HUES6 (cell line): Measurements from ENCODE around the gene FGF14.

Source experiments
- H3K27ac ChIP-seq: 2 replicates; pipeline ENCODE4 v1.7.0; 2013; ENCODE audit warnings: low read depth, mild to moderate bottlenecking, low read length, inconsistent platforms
- H3K27me3 ChIP-seq: 2 replicates; pipeline ENCODE4 v1.6.1; 2013; ENCODE audit warnings: low read length; ENCODE audit not compliant: control insufficient read depth, insufficient read depth
- H3K36me3 ChIP-seq: 2 replicates; pipeline ENCODE4 v1.6.1; 2013; ENCODE audit warnings: low read length; ENCODE audit not compliant: control insufficient read depth, insufficient read depth
- H3K4me1 ChIP-seq: 2 replicates; pipeline ENCODE4 v1.6.1; 2013; ENCODE audit warnings: low read length; ENCODE audit not compliant: control insufficient read depth, insufficient read depth
- H3K4me3 ChIP-seq: 2 replicates; pipeline ENCODE4 v1.5.1; 2013; ENCODE audit warnings: low read depth, low read length
- H3K9ac ChIP-seq: one replicate; pipeline ENCODE4 v1.6.1; 2013; ENCODE audit warnings: mild to moderate bottlenecking, low read length
- H3K9me3 ChIP-seq: 2 replicates; pipeline ENCODE4 v1.6.1; 2013; ENCODE audit warnings: low read depth, low read length; ENCODE audit not compliant: control insufficient read depth, insufficient read depth

Gene FGF14

DNA sequence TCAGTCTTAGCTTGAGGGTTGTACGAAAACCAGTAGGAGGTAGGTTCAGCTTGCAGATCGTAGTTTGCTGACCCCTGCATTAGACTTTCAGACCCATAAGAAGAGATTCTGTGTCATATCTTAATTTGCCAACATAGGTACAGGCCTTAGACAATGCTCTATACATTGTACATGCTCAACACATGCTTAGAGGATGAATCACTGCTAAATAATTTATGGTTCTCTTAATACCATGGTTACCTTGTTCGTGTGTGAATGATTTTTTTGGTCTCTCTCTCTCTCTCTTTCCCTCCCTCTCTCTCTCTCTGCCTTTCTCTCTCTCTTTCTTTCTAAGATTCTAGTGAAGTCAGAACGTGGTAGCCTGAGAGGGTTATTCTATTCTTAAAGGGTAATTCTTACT, 112.2 kb downstream of the FGF14 start:
- Histone ChIP-seq H3K9me3 (no peaks in the 10 kb centered on the region), H3K9ac (no peak overlapping the region), H3K36me3 (no peaks in the 10 kb centered on the region), H3K4me1 (0 out of 2 replicates have a peak, but pooled peaks cover 3% of the 10 kb centered on the region), H3K27ac (no peak overlapping the region), H3K4me3 (no peak overlapping the region), H3K27me3 (no peaks in the 10 kb centered on the region)

DNA sequence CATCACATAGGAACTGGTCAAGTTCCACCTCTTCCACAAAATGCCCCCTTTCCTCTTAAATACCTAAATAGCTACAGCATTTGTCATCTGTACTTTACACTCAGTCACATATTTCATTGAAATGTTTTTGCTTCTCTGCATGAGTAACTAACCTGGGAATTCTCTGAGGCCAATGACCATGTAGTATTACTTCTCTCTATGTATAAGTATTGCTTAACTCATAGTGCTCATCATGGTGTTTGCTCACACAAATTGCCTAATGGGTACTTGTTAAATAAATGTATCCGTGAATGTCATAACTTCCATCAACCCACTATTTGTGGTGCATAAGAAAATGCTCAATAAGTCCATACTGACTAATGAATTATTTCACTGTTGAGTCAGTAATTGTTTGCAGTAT, 115.5 kb downstream of the FGF14 start:
- no peak overlapping the region for H3K27ac ChIP-seq
- H3K9ac ChIP-seq: no peak overlapping the region

DNA sequence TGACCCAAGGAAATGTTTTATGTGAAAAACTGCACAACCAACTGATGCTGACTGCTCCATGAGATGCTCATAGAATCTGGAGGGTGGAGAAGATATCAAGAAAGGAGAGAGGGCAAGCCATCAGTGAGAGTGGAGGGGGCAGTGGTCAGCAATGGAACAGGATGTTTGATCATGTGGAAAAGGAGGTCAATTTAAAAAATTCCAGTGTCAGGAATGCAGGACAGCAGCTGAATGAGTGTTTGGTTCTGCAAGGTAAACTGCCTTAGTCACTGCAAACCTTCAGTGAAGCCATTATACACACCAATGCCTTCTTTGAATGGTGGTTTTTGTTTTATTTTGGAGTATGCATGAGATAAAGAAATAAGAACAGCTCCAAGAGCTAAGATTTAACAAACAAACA, 121.5 kb downstream of the FGF14 start:
- no peaks in the 10 kb centered on the region for H3K4me1 ChIP-seq
- no peaks in the 10 kb centered on the region for H3K27me3 ChIP-seq
- H3K9ac ChIP-seq: no peak overlapping the region
- H3K27ac ChIP-seq: no peak overlapping the region
- no peaks in the 10 kb centered on the region for H3K36me3 ChIP-seq
- H3K9me3 ChIP-seq: no peaks in the 10 kb centered on the region
- no peak overlapping the region for H3K4me3 ChIP-seq

More for the DNA sequence above, 115.5 kb downstream of the FGF14 start:
- H3K27me3 ChIP-seq: no peaks in the 10 kb centered on the region
- H3K36me3 ChIP-seq: no peaks in the 10 kb centered on the region
- H3K9me3 ChIP-seq: no peaks in the 10 kb centered on the region
- H3K4me1 ChIP-seq: no peaks in the 10 kb centered on the region
- H3K4me3 ChIP-seq: no peak overlapping the region

DNA sequence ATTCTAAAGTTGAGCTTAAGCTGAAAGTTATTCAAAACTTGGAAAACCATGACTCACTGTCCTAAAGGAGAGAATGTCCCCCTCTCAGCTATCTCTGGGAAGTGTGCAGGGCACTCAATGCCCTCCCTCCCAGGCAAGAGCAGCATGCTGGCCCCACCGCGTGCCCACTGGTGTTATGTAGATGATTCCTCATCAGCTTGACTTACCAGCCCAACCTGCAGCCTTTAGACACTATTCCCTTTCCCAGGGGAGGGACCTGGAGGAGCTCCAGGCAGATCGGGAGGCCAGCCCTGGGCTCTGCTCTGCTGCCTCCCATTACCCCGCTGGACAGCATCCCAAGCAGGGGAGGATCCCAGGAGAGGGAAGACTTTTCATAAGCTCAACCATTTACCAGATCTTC, 124.6 kb downstream of the FGF14 start:
- Histone ChIP-seq H3K9ac (no peak overlapping the region), H3K4me1 (no peaks in the 10 kb centered on the region), H3K36me3 (no peaks in the 10 kb centered on the region), H3K27ac (no peak overlapping the region), H3K4me3 (no peak overlapping the region), H3K9me3 (no peaks in the 10 kb centered on the region), H3K27me3 (no peaks in the 10 kb centered on the region)

DNA sequence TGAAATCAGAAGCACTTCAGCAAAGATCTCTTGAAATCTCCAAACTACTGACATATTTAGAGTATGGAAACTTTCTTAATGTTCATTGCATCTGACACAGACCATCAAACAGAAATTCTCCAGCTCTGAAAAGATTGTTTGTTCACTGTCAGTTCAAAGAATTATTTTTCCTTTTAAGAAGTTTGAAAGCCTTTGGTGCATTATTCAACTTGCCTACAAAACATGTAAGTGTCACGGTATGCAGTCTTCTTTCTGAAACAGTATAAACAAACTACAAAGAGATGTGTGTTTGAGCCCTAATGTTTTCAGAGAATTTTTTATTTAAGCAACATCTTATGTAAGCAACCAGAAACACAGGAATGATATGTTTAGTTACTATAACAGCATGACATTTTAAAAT, 125.4 kb downstream of the FGF14 start:
- Histone ChIP-seq H3K36me3 (no peaks in the 10 kb centered on the region), H3K9ac (no peak overlapping the region), H3K9me3 (no peaks in the 10 kb centered on the region), H3K4me3 (no peak overlapping the region), H3K27ac (no peak overlapping the region), H3K27me3 (no peaks in the 10 kb centered on the region), H3K4me1 (no peaks in the 10 kb centered on the region)

DNA sequence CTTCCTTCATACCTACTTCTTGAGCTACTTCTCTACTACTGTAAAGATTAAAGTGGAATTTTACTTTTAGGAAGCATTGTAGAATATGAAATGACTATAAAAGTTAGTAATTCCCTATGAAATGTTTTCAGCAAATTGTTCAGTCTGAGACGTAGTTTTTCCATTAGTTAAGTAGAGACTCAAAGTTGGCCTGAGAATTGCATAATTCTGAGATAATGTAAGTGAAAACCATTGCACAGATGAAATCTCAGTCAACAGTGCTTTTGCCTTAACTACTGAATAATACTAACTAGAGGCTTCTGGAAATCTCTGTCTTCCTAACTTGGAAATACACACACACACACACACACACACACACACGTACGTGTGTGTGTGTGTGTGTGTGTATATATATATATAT, 125.9 kb downstream of the FGF14 start:
- Histone ChIP-seq H3K36me3 (no peaks in the 10 kb centered on the region), H3K27me3 (no peaks in the 10 kb centered on the region), H3K4me3 (no peak overlapping the region), H3K4me1 (no peaks in the 10 kb centered on the region), H3K27ac (no peak overlapping the region), H3K9ac (no peak overlapping the region), H3K9me3 (no peaks in the 10 kb centered on the region)

DNA sequence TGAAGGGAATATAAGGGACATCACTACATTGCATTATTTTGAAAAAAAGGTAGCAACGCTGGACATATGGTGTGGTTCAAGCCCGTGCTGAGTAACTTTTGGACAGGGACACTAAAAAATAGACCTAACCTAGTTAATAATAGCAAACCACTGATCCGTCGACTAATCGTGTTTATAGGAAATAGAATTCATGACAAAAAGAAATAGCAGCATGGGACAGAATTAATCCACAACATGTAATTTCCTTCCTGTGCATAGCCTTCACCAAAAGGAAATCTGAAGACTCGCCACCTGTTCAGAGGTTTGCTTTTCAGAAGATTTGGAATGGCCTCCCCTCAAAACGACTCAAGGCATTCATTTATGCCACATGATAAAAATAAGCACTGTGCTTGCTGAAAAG, 128.7 kb downstream of the FGF14 start:
- Histone ChIP-seq H3K9ac (no peak overlapping the region), H3K27me3 (no peaks in the 10 kb centered on the region), H3K36me3 (no peaks in the 10 kb centered on the region), H3K27ac (no peak overlapping the region), H3K4me3 (no peak overlapping the region), H3K9me3 (no peaks in the 10 kb centered on the region), H3K4me1 (no peaks in the 10 kb centered on the region)

DNA sequence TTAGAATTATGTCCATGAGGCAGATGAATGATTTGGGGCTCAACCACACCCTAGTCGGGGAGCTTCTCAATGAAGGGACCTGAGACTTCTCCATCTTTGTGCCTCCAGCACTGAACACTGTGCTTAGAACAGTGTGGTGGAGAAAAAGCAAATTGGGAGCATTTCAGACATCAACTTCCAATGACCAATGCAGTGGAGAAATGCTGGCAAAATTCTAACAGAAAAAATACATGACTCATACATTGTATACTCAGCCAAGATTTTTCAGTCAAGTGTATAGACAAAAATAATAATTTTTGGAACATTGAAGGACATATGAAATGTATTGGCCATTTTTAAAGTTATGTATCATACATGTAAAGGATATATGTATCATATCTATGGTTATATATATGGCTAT, 134.7 kb downstream of the FGF14 start:
- Histone ChIP-seq H3K27me3 (no peaks in the 10 kb centered on the region), H3K9ac (no peak overlapping the region), H3K27ac (no peak overlapping the region), H3K4me1 (no peaks in the 10 kb centered on the region), H3K4me3 (no peak overlapping the region), H3K9me3 (no peaks in the 10 kb centered on the region), H3K36me3 (no peaks in the 10 kb centered on the region)

DNA sequence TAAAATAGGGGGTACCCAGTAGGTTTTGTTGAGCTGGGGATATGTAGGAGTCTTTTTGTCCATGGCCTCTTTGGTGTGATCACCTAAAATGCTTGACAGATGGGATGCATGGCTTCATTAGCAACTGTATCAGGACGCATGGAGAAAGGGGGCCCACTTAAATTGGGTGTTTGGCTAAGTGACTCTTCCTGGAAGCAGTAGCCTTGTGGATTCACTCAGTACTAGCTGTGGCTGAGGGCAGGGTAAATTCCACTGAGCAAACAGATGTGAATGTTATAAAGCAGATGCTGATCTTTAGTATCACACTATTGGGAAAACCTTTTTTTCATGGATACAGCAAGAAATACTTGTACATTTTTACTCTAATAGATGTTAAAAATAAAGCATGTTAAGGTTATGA, 140.0 kb downstream of the FGF14 start:
- Histone ChIP-seq H3K4me1 (peaks cover 12% of the 10 kb centered on the region), H3K27me3 (no peaks in the 10 kb centered on the region)

DNA sequence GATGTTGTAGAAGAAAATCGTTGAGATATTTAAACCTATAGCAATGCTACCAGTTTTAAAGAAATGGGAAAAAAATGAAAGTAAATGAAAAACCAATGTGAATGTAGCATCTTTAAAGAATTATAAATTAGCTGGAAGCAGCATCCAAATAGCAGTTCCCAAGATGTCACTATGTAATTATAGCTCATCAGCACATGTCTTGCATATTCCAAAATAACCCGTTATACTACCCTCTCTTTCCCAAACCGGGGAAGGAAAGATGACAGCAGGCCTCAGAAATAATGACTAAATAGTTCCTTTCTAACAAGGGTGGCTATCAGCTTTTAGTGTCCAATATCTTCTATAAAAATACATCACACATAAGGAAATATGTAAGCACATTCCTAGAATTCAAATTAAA, 140.5 kb downstream of the FGF14 start:
- no peak overlapping the region for H3K9ac ChIP-seq
- H3K9me3 ChIP-seq: no peaks in the 10 kb centered on the region
- no peak overlapping the region for H3K27ac ChIP-seq
- H3K4me3 ChIP-seq: no peak overlapping the region
- no peaks in the 10 kb centered on the region for H3K27me3 ChIP-seq
- H3K4me1 ChIP-seq: peaks cover 12% of the 10 kb centered on the region
- no peaks in the 10 kb centered on the region for H3K36me3 ChIP-seq

More for the DNA sequence above, 140.0 kb downstream of the FGF14 start:
- Histone ChIP-seq H3K36me3 (no peaks in the 10 kb centered on the region), H3K9ac (no peak overlapping the region), H3K9me3 (no peaks in the 10 kb centered on the region), H3K27ac (no peak overlapping the region), H3K4me3 (no peak overlapping the region)

DNA sequence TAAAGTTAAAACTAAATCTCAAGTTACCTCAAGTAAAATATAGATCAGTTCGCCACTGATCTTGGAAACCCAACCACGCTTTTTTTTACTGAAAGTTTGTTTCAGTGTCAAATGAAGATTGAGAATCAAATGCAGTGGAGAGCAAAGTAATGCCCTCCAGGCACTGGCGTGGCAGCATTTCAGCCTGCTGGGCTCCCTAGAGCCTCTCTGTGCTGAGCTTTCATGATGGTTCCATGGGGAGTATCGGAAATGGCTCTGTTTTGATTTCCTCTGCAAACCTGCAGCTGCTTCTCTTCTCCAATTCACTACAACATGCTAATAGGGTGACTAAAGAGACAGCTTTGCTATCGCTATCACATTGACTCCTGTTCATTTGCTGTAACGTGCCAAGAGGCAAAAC, 141.6 kb downstream of the FGF14 start:
- Histone ChIP-seq H3K4me3 (peak overlapping the region; percentile 24; the same call in 1 of the 2 replicates), H3K27me3 (no peaks in the 10 kb centered on the region), H3K4me1 (peaks cover 12% of the 10 kb centered on the region), H3K9me3 (no peaks in the 10 kb centered on the region), H3K27ac (no peak overlapping the region), H3K36me3 (no peaks in the 10 kb centered on the region), H3K9ac (peak overlapping the region; percentile 38)

DNA sequence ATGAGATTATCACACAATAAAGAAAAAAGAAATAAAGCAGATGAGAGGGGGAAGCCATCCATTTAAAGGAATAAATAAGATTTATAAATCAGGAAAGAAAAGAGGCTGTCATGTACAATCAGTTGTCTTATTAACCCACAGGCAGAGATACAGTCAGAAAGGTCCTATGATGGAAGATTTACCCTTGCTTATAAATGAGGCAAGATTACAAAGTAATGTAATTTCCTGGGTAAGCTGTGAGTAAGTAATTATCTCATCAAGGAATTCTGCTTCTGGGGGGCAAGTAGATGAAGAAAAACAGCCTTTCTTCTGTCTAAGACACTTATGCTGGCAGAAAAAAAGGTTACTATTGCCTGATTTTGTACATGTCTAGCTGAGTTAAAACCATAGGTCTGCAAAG, 146.4 kb downstream of the FGF14 start:
- Histone ChIP-seq H3K4me3 (no peak overlapping the region), H3K27ac (no peak overlapping the region), H3K9ac (no peak overlapping the region), H3K9me3 (no peaks in the 10 kb centered on the region), H3K36me3 (no peaks in the 10 kb centered on the region), H3K4me1 (peaks cover 1% of the 10 kb centered on the region; the same call in 1 of the 2 replicates), H3K27me3 (no peaks in the 10 kb centered on the region)
